Measurements from ENCODE around the gene TIGD7.

Gene TIGD7

DNA sequence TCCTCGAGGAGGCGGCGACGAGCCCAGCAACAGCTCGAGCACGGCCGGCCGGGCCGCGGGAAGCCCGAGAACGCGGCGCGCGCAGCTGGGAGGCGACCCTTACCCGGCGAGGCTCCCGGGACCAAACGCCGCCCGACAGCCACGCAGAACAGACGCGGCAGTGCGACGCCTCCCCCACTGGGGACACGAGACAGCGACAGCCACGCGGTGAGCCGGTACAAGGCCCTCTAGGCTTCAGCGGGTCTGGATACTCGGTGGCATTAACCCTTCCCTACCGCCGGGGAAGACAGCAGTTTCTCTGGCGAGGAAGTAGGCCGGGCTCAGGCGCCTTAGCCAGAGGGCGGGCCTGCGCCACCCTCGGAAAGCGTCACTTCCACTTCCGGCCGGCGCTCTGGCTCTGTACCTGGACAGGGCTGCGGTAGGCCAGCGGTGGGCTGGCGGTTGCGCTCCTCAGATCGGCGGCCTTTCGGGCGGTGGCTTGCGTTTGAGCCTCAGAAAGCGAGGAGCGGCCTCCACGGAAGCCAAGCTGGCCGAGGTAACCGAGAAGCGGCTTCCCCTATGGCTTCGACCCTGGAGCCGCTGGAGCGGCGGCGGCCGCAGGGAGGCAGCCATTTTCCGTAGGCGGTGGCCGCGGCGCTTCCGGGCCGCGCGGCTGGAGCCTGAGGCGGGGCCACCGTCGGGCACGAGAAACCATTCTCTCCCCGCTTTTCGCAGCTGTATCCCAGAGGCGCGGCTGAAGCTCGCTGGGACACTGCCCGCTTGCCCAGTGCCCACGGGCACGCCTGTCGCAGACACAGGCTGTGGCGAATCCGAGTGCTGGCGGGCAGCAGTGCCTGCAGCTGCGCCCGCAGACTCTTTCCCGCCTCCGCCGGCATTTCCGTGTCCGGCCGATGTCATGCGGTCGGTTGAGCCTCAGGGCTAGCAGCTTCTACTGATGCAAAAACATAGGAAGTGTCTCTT lies at the start of gene TIGD7, which contains the start of gene ZNF75A:
Gene TIGD7, minus strand, starts transcription at position 322 of the 960 bp plus-strand sequence. CDS start 4,816 bp downstream, outside the sequence.
Gene ZNF75A, plus strand, starts transcription at position 389 of the 960 bp plus-strand sequence. CDS start 2,932 bp downstream, outside the sequence.
- DNase-seq, result peak; percentile 86 to 92

- DNase-seq, result no peak
Observed at GRCh38 chr16:3349175-3349574, 43.9 kb upstream of the TIGD7 start.

DNA sequence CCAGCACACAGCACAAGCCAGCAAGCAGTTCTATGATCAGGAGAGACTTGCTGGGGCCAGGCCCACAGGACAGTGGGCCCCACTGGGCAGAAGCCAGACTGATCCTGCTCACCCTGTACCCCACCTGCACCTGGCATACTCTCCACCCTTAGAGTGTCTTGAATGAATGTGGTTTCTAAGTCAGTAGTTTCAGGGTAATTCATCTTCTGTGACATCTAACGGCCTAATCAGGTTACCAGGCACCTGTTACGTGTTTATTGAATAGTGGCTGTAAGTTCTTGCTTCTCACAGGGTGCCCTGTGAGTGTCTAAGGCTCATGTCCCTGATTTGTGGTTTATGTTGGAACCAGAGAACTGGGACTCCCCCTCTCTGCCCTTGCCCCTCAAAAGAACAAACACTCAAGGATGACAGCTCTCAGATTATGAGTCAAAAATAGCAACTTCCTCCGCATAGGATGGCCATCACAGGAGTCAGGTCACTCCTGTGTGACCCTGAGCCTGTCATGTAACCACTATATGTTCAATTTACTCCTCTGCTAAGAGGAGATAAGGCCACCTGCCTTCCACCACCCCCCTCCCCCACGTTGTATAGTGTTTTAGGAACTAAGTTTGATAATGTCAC lies 43.4 kb upstream of the TIGD7 start:
- no peak for DNase-seq

DNA sequence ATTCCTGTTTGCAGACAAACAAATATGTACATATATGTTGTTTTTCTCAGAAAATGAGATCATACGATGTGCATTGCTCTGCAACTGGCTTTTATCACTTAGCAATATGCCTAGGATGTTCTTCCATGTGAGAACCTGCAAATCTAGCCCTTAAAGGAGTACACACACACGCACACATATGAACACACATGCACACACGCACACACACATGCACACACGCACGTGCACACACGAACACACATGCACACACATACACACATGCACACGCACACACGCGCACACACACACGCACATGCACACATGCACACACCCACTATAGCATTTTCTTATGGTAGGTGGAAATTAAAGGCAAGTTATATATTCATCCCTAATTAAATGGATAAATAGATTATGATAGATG lies 42.4 kb upstream of the TIGD7 start:
- DNase-seq, result no peak

DNA sequence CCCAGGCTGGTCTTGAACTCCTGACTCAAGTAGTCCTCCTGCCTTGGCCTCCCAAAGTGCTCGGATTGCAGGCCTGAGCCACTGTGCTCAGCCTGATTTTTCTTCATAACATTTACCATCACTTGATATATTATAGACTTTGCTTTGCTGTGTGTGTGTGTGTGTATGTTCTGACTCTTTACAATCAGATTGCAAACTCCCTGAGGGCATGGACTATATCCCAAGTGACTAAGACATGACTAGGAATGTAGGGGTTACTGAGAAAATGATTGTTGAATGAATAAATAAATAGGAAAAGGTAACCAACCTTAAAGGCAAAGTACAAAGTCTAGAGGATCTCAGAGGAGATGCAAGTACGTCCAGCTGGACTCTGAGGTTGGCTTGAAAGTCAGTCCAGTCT lies 40.8 kb upstream of the TIGD7 start:
- DNase-seq, result no peak

DNA sequence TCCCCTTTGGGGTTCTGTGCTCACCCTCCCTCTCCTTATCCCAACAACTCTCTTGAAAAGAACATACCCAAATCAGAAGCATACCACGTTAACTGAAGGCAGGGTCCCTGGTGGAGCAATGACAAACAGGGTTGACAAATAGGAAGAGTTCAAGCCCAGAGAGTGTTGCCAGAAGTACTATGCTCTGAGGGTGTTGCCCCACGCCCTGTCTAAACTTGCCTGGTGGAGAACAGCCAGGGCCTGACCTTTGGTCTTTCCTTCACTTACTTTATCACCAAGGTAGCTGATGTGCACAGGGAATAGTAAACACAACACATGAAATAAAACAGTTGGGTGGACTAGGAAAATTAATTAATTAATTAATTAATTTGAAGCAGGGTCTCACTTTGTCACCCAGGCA lies 23.4 kb upstream of the TIGD7 start:
- DNase-seq, result no peak

GRCh38 chr16:3328104-3328503 lies 22.9 kb upstream of the TIGD7 start:
- DNase-seq, result no peak

GRCh38 chr16:3327514-3327913 lies 22.3 kb upstream of the TIGD7 start:
- no peak for DNase-seq

DNA sequence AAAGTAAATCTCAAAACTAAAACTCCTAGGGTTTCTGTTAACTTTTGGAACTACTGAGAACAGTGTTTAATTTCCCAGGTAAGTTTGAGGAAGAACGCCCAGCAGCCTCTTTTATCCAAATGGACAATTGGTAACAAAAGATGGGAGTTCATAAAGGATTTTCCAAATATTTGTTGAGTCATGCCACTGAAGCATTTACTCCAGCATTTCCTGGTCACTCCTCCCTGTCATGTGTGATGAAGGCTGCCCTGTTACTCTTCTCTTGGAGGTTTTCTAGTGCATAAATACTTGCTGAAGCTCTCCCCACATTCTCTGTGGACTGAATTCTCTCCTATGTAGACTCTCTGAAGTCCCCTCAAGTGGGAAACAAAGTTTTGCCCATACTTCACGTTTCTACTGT lies 16.6 kb upstream of the TIGD7 start:
- DNase-seq, result no peak

DNA sequence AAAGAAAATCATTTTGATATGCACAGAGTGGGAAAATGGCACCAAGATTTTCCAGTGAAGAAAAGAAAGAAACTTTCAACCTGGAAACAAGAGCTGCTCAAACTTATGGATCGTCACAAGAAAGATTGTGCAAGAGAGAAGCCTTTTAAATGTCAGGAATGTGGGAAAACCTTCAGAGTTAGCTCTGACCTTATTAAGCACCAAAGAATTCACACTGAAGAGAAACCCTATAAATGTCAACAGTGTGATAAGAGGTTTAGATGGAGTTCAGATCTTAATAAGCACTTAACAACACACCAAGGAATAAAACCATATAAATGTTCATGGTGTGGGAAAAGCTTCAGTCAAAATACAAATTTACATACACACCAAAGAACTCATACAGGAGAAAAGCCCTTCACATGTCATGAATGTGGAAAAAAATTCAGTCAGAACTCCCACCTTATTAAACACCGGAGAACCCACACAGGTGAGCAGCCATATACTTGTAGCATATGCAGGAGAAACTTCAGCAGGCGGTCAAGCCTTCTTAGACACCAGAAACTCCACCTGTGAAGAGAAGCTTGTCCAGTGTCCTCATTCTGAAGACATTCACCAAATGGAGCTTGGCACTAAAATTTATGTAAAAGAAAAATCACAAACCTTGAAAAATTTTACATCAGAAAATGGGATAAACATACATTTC lies 12.2 kb upstream of the TIGD7 start:
- no peak for DNase-seq

- DNase-seq, result no peak
Observed at GRCh38 chr16:3311496-3311895, 6.3 kb upstream of the TIGD7 start.

- no peak for DNase-seq
Observed at GRCh38 chr16:3306078-3306477, 848 bp upstream of the TIGD7 start.

- DNase-seq, result no peak
Observed at GRCh38 chr16:3304370-3304769, 860 bp downstream of the TIGD7 start.

GRCh38 chr16:3295783-3296182 lies 9.4 kb downstream of the TIGD7 start:
- no peak for DNase-seq

DNA sequence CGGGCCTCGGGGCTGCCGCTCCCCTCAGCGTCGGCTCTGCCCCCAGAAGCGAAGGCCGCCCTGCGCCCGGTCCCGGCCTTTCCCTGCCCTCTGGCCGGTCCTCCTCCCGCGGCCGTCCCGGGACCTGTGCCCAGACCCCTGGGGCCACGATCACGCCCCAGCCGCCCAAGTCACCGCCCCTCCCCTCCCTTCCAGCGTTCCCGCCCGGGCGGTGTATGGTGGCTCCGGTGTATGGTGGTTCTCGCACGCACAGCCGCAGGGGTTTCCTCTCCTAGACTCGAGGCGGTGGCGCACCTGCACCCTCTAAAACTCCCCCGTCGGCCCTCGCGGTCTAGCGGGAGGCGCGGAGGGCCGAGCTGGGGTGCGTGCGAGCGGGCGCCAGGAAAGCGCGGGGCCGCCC lies 10.0 kb downstream of the TIGD7 start:
- DNase-seq, result no peak

GRCh38 chr16:3292604-3293003 lies 12.6 kb downstream of the TIGD7 start:
- no peak for DNase-seq

- no peak for DNase-seq
Observed at GRCh38 chr16:3289998-3290673, 15.1 kb downstream of the TIGD7 start.

GRCh38 chr16:3285131-3285530 lies 20.1 kb downstream of the TIGD7 start:
- no peak for DNase-seq

DNA sequence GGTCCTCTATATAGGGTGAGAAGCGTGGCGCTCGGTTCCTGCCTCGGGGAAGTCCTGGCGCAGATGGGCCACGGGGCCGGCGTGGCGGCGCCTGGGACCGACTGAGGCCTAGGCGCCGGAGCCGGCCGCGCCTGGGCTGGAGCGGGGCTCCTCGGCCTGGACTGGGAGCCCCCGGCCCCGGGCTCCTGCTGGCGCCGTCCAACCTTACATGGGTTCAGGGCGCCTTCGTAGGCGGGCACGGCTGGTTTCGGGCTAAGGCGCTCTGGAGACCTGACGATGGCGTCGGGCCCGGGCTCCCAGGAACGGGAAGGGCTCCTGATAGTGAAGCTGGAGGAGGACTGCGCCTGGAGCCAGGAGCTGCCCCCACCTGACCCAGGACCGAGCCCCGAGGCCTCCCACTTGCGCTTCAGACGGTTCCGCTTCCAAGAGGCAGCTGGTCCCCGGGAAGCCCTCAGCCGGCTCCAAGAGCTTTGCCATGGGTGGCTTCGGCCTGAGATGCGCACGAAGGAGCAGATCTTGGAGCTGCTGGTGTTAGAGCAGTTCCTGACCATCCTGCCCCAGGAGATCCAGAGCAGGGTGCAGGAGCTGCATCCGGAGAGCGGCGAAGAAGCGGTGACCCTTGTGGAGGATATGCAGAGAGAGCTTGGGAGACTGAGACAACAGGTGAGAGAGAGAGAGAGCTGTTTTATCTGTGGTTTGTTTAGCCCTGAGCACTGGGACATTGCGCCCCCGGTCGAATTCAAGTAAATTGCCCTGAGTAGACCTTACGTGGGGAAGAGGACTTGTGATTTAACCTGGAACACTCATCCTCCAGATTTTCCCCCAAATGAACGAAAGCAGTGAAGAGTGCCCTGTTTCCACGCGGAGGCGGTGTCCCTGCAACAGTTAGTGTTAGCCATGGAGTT lies 21.4 kb downstream of the TIGD7 start:
- no peak for DNase-seq

- DNase-seq, result peak; percentile 97 to 98
Observed at GRCh38 chr16:3282730-3283542, 22.3 kb downstream of the TIGD7 start, which contains the start of gene ZNF263. TSS of gene ZNF263 (plus strand) at chr16:3283491. CDS start at chr16:3283819, 328 bp downstream.
